ENCODE measurements around the gene FTL.
"Not testable (repeated sequence)": the region's sequence is repeated elsewhere in the genome, so short reads cannot be mapped to it uniquely, and the experiment has no call there.

The FTL gene

DNA sequence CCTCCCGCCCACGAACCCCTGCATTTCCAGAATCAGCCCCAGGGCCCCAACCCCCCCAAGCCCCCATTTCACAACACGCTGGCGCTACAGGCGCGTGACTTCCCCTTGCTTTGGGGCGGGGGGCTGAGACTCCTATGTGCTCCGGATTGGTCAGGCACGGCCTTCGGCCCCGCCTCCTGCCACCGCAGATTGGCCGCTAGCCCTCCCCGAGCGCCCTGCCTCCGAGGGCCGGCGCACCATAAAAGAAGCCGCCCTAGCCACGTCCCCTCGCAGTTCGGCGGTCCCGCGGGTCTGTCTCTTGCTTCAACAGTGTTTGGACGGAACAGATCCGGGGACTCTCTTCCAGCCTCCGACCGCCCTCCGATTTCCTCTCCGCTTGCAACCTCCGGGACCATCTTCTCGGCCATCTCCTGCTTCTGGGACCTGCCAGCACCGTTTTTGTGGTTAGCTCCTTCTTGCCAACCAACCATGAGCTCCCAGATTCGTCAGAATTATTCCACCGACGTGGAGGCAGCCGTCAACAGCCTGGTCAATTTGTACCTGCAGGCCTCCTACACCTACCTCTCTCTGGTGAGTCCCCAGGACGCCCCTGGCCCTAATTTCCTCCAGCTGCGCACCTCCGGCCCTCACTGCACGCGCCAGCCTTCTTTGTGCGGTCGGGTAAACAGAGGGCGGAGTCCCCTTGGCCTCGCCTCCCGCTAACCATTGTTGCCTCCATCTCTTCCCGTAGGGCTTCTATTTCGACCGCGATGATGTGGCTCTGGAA is at the start of gene FTL:
TSS of gene FTL (plus strand) at position 270 of the 766 bp plus-strand sequence. CDS start at position 469, 199 bp downstream.
- peak; percentile 61 for FAIRE-seq

DNA sequence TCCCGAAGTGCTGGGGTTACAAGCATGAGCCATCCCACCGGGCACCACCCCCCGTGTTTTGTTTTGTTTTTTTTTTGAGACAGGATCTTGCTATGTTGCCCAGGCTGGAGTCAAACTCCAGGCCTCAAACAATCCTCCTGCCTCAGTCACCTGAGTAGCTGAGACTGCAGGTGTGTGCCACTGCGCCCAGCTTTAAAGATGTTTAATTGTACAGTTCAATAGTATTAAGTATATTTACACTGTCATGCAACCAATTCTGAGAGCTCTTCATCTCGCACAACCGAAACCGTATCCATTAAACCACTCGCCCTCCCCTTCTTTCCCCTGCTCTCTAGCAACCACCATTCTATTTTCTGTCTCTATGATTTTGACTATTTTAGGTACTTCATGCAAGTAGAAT is 49.4 kb upstream of the FTL start:
- no peak for FAIRE-seq

DNA sequence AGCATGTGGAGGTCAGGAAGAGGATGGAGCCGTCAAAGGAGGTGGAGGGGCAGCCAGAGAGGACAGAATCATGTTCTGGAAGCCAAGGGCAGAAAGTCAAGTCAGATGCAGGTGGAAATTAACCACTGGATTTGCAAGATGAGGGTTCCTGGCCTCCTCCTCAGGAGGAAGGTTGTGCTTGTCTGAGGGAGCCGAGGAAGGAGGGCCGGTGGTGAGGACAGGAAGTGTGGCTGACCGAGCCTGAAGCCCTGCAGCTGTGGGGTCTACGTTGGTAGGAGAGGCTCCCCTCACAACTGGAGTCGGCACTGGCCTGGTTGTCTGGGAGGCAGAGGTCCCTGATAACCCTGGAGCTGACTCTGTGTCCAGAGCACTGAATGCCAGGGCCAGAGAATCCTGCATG is 47.0 kb upstream of the FTL start:
- FAIRE-seq, result no peak

DNA sequence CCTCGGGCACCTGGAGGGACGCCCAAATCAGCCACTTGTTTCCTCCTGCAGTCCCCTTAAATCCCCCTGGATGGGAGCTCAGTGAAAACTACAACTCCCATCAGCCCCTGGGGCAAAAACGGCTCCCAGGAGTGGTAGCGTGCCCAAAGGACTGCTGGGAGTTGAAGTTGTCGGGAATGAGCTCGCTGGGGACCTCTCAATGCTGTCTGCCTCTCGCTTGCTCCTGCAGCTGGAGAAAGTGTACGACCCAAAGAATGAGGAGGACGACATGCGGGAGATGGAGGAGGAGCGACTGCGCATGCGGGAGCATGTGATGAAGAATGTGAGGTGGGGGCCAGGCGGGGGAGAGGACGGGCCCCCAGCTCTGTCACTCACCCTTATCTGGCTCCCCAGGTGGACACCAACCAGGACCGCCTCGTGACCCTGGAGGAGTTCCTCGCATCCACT is 46.3 kb upstream of the FTL start:
- FAIRE-seq, result no peak

DNA sequence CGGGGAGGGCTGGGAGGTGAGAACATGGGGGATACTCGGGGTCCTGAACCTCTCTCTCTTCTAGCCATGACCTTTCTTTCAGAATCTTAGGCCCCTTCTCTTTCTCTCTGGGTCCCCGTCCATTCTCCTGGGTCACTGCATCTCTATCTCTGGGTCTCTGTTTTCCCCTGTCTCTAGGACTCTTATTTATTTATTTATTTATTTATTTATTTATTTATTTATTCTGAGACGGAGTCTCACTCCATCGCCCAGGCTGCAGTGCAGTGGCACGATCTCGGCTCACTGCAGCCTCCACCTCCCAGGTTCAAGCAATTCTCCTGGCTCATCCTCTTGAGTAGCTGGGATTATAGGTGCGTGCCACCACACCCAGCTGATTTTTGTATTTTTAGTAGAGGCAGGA is 45.8 kb upstream of the FTL start:
- not testable (repeated sequence) for FAIRE-seq

DNA sequence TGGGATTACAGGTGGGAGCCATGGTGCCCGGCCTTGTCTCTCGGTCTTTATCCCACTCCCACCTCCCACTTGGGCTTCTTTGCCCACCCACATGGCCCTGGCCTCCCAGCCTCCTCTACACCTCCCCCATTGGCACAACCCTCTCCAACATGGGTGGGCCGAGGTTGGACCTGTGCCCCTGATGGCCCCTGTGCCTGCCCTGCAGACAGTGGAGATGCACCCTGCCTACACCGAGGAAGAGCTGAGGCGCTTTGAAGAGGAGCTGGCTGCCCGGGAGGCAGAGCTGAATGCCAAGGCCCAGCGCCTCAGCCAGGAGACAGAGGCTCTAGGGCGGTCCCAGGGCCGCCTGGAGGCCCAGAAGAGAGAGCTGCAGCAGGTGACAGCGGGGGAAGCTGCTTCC is 44.2 kb upstream of the FTL start:
- FAIRE-seq, result no peak

DNA sequence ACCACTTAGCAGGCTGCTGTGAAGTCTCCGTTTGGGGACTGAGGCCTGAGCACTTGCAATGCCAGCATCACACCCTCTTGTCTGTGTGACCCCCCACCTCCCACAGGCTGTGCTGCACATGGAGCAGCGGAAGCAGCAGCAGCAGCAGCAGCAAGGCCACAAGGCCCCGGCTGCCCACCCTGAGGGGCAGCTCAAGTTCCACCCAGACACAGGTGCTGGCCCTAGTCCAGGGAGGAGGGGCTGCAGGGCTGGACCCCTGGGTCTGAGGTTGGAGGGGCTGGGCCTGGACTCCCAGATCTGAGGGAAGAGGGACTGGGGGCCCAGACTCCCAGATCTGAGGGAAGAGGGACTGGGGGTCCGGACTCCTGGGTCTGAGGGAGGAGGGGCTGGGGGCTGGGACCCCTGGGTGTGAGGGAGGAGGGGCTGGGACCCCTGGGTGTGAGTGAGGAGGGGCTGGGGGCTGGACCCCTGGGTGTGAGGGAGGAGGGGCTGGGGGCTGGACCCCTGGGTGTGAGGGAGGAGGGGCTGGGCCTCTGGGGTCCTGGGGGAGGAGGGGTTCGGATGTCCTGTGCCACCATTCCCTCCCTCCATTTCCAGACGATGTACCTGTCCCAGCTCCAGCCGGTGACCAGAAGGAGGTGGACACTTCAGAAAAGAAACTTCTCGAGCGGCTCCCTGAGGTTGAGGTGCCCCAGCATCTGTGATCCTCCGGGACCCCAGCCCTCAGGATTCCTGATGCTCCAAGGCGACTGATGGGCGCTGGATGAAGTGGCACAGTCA is 43.2 kb upstream of the FTL start:
- no peak for FAIRE-seq

DNA sequence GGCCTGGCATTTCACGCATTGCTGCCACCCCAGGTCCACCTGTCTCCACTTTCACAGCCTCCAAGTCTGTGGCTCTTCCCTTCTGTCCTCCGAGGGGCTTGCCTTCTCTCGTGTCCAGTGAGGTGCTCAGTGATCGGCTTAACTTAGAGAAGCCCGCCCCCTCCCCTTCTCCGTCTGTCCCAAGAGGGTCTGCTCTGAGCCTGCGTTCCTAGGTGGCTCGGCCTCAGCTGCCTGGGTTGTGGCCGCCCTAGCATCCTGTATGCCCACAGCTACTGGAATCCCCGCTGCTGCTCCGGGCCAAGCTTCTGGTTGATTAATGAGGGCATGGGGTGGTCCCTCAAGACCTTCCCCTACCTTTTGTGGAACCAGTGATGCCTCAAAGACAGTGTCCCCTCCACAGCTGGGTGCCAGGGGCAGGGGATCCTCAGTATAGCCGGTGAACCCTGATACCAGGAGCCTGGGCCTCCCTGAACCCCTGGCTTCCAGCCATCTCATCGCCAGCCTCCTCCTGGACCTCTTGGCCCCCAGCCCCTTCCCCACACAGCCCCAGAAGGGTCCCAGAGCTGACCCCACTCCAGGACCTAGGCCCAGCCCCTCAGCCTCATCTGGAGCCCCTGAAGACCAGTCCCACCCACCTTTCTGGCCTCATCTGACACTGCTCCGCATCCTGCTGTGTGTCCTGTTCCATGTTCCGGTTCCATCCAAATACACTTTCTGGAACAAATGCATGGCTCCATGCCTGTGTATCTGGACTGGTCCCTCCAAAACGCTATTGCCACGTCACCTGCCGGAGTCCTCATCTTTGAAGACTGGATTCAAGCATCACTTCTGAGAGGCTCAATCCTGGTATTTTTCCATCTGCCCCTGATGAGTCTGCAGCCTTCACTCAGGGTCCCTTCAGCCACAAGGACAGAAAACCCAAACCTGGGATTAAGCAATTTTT is 42.3 kb upstream of the FTL start:
- FAIRE-seq, result no peak

DNA sequence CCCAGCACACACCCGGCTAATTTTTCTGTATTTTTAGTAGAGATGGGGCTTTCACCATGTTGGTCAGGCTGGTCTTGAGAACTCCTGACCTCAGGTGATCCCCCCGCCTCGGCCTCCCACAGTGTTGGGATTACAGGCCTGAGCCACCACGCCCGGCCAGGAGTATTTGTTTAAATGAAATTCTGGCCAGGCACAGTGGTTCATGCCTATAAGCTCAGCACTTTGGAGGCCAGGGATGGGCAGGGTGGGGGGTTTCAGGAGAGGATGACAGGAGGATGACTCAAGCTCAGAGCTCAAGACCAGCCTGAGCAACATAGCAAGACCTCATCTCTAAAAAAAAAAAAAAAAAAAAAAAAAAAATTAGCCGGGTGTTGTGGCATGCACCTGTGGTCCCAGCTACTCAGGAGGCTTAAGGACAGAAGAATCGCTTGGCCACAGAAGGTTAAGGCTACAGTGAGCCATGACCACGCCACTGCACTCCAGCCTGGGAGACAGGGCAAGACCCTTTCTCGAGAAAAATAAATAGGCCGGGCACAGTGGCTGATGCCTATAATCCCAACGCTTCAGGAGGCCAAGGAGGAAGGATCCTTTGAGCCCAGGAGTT is 39.8 kb upstream of the FTL start:
- no peak for FAIRE-seq

DNA sequence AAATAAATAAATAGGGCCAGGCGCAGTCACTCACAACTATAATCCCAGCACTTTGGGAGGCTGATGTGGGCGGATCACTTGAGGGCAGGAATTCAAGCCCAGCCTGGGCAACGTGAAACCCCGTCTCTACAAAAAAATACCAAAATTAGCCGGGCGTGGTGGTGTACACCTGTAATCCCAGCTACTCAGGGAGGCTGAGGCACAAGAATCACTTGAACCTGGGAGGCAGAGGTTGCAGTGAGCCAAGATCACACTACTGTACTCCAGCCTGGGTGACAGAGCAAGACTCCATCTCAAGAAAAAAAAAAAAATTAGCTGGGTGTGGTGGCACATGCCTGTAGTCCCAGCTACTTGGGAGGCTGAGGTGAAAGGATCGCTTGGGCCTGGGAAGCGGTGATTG is 39.2 kb upstream of the FTL start:
- FAIRE-seq, result not testable (repeated sequence)

DNA sequence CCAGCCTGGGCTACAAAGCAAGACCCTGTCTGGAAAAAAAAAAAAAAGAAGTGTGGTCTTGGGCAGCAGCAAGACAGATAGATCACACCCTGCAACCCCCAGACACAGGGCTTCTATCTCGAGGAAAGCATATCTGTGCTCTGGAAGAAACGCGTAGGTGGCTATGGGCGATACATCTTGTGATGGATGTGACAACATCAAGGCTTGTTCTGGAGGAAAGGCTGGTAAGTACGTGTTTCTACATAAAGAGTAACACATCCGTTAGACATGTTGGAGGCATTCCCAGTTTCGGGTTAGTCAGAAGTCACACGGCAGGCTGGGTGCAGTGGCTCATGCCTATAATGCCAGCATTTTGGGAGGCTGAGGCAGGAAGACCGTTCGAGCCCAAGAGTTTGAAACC is 38.2 kb upstream of the FTL start:
- no peak for FAIRE-seq

DNA sequence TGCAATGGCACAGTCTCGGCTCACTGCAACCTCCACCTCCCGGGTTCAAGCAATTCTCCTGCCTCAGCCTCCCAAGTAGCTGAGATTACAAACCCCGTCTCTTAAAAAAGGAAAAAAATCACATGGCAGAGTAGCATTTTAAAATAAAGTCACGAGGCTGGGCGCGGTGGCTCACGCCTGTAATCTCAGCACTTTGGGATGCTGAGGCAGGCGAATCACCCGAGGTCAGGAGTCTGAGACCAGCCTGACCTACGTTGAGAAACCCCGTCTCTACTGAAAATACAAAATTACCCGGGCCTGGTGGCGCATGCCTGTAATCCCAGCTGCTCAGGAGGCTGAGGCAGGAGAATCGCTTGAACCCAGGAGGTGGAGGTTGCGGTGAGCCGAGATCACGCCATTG is 37.4 kb upstream of the FTL start:
- FAIRE-seq, result not testable (repeated sequence)

DNA sequence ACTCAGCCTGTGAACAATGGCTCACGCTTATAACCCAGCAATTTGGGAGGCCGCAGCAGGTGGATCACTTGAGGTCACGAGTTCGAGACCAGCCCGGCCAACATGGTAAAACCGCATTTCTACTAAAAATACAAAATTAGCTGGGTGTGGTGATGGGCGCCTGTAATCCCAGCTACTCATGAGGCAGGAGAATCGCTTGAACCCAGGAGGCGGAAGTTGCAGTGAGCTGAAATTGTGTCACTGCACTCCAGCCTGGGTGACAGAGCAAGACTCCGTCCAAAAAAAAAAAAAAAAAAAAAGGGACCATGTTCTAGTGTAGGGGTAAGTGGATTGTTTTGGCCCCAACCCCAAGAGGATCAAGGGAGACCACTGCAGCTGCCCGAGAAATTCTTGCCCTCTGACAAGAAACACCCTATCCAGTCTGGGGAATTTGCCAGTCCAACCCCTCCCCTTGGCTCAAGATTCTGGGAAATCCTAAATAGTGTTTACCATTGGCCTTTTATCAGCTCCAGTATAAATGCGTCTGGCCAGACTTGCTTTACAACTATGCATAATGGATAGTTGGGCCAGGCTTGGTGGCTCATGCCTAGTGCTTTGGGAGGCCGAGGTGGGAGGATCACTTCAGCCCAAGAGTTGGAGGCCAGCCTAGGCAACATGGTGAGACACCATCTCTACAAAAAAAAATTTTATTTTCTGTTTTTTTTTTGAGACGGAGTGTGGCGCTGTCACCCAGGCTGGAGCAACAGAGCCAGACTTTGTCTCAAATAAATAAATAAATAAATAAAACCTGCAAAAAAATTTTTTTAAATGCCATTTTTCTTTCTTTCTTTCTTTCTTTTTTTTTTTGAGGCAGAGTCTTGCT is 36.7 kb upstream of the FTL start:
- FAIRE-seq, result no peak

DNA sequence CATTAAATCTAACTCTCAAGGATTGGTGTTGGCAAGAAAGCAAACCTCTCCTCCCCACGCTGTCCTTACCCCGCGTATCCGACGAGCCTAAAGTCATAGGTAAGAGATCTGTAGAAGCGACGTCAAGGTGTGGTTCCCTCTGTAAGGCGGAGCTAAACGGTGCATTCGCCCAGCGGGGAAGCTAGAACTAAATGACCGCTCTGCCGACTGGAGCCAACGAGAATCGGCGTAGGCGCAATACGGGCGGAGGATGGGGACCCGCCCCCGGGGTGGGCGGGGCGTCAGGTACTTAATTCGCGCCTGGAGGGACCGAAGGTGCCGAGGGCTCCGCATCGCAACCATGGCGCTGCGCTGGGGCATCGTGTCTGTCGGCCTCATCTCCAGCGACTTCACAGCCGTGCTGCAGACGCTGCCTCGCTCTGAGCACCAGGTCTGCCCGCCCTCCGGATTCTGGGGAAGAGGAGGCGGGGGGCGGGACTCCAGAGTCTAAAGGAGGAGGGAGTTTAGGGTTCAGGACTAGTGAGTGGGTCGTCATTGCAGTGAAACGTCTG is 31.7 kb upstream of the FTL start, which contains the start of gene DHDH:
TSS of gene DHDH (plus strand) at position 318 of the 551 bp plus-strand sequence. CDS start at position 341, 23 bp downstream.
- FAIRE-seq, result no peak

DNA sequence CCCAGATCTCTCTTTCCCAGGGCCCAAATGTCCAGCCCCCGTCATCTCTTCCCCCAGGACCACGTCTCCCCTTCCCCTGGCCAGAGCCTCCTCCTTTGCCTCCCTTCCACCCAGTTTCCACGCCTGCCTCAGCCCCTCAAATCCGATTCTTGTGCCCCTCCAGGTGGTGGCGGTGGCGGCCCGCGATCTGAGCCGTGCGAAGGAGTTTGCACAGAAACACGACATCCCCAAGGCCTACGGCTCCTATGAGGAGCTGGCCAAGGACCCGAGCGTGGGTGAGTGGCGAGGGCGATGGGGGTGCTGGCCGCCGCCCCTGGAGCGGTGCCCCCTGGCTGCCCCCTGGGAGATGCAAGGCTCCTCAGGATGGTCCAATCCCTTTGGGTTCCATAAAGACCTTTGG is 30.3 kb upstream of the FTL start:
- FAIRE-seq, result no peak

DNA sequence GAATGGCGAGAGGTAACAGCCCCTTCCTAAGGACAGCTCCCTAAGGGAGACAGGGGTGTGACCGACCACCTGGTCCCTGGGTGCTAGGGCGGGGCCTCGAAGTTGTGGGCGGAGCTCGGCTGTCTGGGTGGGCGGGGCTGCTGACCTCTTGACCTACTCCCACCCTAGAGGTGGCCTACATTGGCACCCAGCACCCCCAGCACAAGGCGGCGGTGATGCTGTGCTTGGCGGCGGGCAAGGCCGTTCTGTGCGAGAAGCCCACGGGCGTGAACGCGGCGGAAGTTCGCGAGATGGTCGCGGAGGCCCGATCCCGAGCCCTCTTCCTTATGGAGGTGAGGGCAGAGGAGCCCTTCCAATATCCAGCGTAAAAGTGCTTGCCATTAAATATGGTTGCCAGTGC is 29.2 kb upstream of the FTL start:
- no peak for FAIRE-seq

DNA sequence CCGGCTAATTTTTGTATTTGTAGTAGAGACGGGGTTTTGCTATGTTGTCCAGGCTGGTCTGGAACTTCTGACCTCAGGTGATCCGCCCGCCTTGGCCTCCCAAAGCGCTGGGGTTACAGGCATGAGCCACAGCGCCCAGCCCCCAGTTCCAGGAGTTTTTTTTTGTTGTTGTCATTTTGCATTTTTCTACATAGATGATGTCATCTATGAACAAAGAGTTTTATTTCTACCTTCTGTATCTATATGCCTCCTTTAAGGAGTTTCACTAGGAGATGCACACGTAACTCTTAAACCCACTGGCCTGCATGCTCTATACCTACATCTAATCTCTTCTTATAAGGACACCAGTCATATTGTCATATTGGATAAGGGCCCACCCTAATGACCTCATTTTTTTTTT is 26.9 kb upstream of the FTL start:
- no peak for FAIRE-seq

DNA sequence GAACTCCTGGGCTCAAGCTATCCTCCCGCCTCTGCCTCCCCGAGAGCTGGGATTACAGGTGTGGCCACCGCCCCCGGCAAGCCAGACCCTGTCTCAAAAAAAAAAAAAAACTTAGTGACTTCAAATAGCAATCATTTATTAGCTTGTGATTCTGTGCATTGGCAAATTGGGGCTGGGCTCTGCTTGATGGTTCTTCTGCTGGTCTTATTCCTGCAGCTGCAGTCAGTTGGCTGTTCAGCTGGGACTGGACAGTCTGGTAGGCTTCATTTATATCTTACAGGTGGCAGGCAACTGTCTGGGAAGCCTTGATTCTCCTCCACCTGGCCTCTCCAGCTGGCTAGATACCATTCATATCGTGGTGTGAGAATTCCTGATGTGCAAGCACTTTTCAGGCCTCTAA is 24.2 kb upstream of the FTL start:
- no peak for FAIRE-seq

DNA sequence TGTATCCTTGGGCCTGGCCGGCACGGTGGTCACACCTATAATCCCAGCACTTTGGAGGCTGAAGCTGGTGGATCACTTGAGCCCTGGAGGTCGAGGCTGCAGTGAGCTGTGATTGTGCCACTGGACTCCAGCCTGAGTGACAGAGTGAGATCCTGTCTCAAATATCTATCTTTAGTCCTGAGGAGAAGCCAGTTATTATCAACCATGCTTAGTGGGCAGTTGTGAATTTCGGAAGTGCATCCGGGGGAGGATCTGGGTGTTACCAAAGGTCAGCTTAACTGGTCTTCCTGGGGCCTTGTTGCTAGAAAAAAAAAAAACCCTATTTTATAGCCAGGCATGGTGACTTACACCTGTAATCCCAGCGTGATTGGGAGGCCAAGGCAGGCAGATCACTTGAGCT is 22.0 kb upstream of the FTL start:
- no peak for FAIRE-seq

DNA sequence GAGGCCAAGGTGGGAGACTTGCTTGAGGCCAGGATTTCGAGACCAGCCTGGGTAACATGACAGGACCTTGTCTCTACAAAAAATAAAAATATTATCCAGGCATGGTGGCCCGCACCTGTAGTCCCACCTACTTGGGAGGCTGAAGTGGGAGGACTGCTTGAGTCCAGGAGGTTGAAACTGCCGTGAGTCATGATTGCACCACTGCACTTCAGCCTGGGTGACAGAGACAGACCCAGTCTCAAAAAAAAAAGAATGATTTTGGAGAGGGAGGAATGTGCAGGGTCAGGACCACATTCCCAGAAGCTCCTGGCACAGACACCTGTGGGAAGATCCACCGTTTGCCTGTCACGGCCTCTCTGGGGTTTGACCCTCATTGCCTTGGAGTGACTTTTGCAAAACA is 19.7 kb upstream of the FTL start:
- FAIRE-seq, result no peak

DNA sequence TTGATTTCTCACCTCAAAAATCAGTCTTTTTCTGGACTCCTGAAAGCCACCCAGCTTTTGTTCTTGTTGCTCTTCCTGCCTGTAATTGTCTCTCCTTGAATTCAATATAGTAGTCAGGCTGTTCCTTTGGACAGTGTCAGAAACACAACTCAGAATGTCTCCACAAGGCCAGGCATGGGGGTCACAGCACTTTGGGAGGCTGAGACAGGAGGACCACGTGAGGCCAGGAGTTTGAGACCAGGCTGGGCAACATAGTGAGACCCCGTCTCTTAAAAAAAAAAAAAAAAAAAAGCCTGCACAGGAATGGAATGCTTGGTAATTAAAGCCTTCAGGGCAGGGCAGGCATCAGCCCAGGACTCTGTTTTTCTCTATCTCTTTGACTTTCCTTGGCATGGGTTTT is 19.3 kb upstream of the FTL start:
- FAIRE-seq, result no peak

Measured in endometrium (tissue), 2 donors.